Measurements from ENCODE around the gene PSMB3. TPM values are rescaled to one million over a fixed set of nuclear protein-coding genes. Genes with fewer than 3 reads are reported as not detected.
"Not testable (repeated sequence)": the region's sequence is repeated elsewhere in the genome, so short reads cannot be mapped to it uniquely, and the experiment has no call there.

Gene PSMB3
- polyA plus RNA-seq, 1 donor, result 117 TPM

GRCh38 chr17:38773258-38773657, 20.7 kb downstream of the PSMB3 start:
- no peak overlapping the region for H3K27ac ChIP-seq (ENCODE audit: low read length)
- H3K9me3 ChIP-seq (ENCODE audit: control insufficient read depth, low read depth, low read length), result no peaks in the 10 kb centered on the region
- H3K4me1 ChIP-seq (ENCODE audit: control insufficient read depth, insufficient read depth, low read length), result no peaks in the 10 kb centered on the region
- DNase-seq, result no peak
- H3K36me3 ChIP-seq (ENCODE audit: control insufficient read depth, insufficient read depth, low read length), result peaks cover 84% of the 10 kb centered on the region
- no peaks in the 10 kb centered on the region for H3K27me3 ChIP-seq (ENCODE audit: control insufficient read depth, insufficient read depth, low read length)
- H3K4me3 ChIP-seq (ENCODE audit: low read length), result no peak overlapping the region

- WGBS (ENCODE audit: insufficient coverage, low lambda C conversion rate), result no CpG with 5 or more reads among the region's 7 CpGs
- H3K36me3 ChIP-seq (ENCODE audit: control insufficient read depth, insufficient read depth, low read length), result peaks cover 89% of the 10 kb centered on the region
- H3K9me3 ChIP-seq (ENCODE audit: control insufficient read depth, low read depth, low read length), result no peaks in the 10 kb centered on the region
- H3K4me3 ChIP-seq (ENCODE audit: low read length), result no peak overlapping the region
- H3K27me3 ChIP-seq (ENCODE audit: control insufficient read depth, insufficient read depth, low read length), result no peaks in the 10 kb centered on the region
- H3K27ac ChIP-seq (ENCODE audit: low read length), result no peak overlapping the region
- H3K4me1 ChIP-seq (ENCODE audit: control insufficient read depth, insufficient read depth, low read length), result no peaks in the 10 kb centered on the region
- DNase-seq, result no peak
These were observed 25.2 kb downstream of the PSMB3 start for GRCh38 chr17:38777641-38778250.

GRCh38 chr17:38779965-38780752, 27.6 kb downstream of the PSMB3 start:
- no peaks in the 10 kb centered on the region for H3K27me3 ChIP-seq (ENCODE audit: control insufficient read depth, insufficient read depth, low read length)
- no peak overlapping the region for H3K4me3 ChIP-seq (ENCODE audit: low read length)
- H3K36me3 ChIP-seq (ENCODE audit: control insufficient read depth, insufficient read depth, low read length), result peaks cover 93% of the 10 kb centered on the region
- no peak for DNase-seq
- H3K4me1 ChIP-seq (ENCODE audit: control insufficient read depth, insufficient read depth, low read length), result no peaks in the 10 kb centered on the region
- no peak overlapping the region for H3K27ac ChIP-seq (ENCODE audit: low read length)
- H3K9me3 ChIP-seq (ENCODE audit: control insufficient read depth, low read depth, low read length), result no peaks in the 10 kb centered on the region
- no CpG with 5 or more reads among the region's 23 CpGs for WGBS (ENCODE audit: insufficient coverage, low lambda C conversion rate)

DNA sequence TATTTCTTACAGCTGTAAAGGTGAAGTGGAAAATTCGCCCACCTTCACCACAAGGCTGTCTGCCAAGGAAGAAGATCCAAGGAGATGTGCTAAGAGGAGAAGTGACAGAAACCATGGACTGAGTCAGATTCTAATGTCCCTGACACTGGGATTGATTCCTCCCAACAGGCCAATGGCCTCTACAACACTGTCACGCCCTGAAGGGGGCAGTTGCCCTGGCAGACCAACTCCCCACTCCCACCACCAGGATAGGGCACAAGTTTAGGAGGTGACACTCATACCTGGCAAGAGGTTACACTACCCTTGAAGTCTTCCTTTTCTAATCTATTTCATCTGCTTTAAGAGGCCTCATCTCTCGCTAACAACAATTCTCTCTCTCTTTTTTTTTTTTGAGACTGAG, 30.7 kb downstream of the PSMB3 start:
- H3K27ac ChIP-seq (ENCODE audit: low read length), result no peak overlapping the region
- H3K36me3 ChIP-seq (ENCODE audit: control insufficient read depth, insufficient read depth, low read length), result peaks cover 81% of the 10 kb centered on the region
- H3K9me3 ChIP-seq (ENCODE audit: control insufficient read depth, low read depth, low read length), result no peaks in the 10 kb centered on the region
- DNase-seq, result no peak
- H3K4me3 ChIP-seq (ENCODE audit: low read length), result no peak overlapping the region
- no peaks in the 10 kb centered on the region for H3K27me3 ChIP-seq (ENCODE audit: control insufficient read depth, insufficient read depth, low read length)
- H3K4me1 ChIP-seq (ENCODE audit: control insufficient read depth, insufficient read depth, low read length), result no peaks in the 10 kb centered on the region
- WGBS (ENCODE audit: insufficient coverage, low lambda C conversion rate), result 100% methylated on average over 1 of the region's 3 CpGs

DNA sequence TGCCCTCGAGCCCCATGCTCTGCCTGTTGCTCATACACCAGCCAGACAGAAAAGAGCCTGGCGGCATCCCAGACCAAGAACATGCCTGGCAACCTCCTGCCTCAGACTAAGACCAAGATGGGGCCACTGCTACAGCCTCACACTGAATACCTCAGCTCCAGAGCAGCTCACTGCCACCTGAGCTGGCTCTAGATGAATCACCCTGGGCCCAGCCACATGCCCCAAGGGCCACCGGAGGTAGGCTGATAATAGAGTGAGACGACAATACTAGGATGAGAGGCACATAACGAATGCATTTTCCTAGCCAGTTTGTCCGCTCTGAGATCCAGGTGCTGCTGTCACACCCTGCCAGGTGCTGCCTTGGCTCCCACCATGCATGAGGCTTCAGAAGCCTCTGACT, 33.8 kb downstream of the PSMB3 start:
- H3K36me3 ChIP-seq (ENCODE audit: control insufficient read depth, insufficient read depth, low read length), result peaks cover 54% of the 10 kb centered on the region
- no peak overlapping the region for H3K4me3 ChIP-seq (ENCODE audit: low read length)
- H3K27me3 ChIP-seq (ENCODE audit: control insufficient read depth, insufficient read depth, low read length), result no peaks in the 10 kb centered on the region
- H3K27ac ChIP-seq (ENCODE audit: low read length), result no peak overlapping the region
- no peaks in the 10 kb centered on the region for H3K9me3 ChIP-seq (ENCODE audit: control insufficient read depth, low read depth, low read length)
- H3K4me1 ChIP-seq (ENCODE audit: control insufficient read depth, insufficient read depth, low read length), result no peaks in the 10 kb centered on the region
- no CpG with 5 or more reads among the region's 6 CpGs for WGBS (ENCODE audit: insufficient coverage, low lambda C conversion rate)
- no peak for DNase-seq

DNA sequence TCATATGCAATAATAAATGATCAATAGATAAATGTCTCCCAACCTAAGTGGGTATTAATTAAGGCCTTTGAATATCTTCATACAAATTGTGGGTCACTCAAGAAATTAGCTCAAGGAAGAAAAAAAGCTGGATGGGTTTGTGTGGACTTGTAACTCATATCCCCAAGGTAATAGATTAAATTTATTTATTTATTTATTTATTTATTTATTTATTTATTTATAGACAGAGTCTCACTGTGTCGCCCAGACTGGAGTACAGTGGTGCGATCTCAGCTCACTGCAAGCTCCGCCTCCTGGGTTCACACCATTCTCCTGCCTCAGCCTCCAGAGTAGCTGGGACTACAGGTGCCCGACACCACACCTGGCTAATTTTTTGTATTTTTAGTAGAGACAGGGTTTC, 35.5 kb downstream of the PSMB3 start:
- H3K27ac ChIP-seq (ENCODE audit: low read length); H3K4me1 ChIP-seq (ENCODE audit: control insufficient read depth, insufficient read depth, low read length); H3K27me3 ChIP-seq (ENCODE audit: control insufficient read depth, insufficient read depth, low read length); H3K9me3 ChIP-seq (ENCODE audit: control insufficient read depth, low read depth, low read length); H3K4me3 ChIP-seq (ENCODE audit: low read length); DNase-seq: not testable (repeated sequence)
- peaks cover 40% of the 10 kb centered on the region for H3K36me3 ChIP-seq (ENCODE audit: control insufficient read depth, insufficient read depth, low read length)
- WGBS (ENCODE audit: insufficient coverage, low lambda C conversion rate), result no CpG with 5 or more reads among the region's 4 CpGs

GRCh38 chr17:38789185-38789584, 36.6 kb downstream of the PSMB3 start:
- no peak for DNase-seq
- Histone ChIP-seq H3K36me3 (ENCODE audit: control insufficient read depth, insufficient read depth, low read length) (peaks cover 28% of the 10 kb centered on the region), H3K4me3 (ENCODE audit: low read length) (no peak overlapping the region), H3K9me3 (ENCODE audit: control insufficient read depth, low read depth, low read length) (no peaks in the 10 kb centered on the region), H3K4me1 (ENCODE audit: control insufficient read depth, insufficient read depth, low read length) (no peaks in the 10 kb centered on the region), H3K27ac (ENCODE audit: low read length) (no peak overlapping the region), H3K27me3 (ENCODE audit: control insufficient read depth, insufficient read depth, low read length) (no peaks in the 10 kb centered on the region)
- WGBS (ENCODE audit: insufficient coverage, low lambda C conversion rate), result no CpG with 5 or more reads among the region's 1 CpG

- H3K27ac ChIP-seq (ENCODE audit: low read length); H3K4me3 ChIP-seq (ENCODE audit: low read length); H3K9me3 ChIP-seq (ENCODE audit: control insufficient read depth, low read depth, low read length); H3K27me3 ChIP-seq (ENCODE audit: control insufficient read depth, insufficient read depth, low read length); DNase-seq; H3K4me1 ChIP-seq (ENCODE audit: control insufficient read depth, insufficient read depth, low read length): not testable (repeated sequence)
- WGBS (ENCODE audit: insufficient coverage, low lambda C conversion rate), result no CpG with 5 or more reads among the region's 13 CpGs
- H3K36me3 ChIP-seq (ENCODE audit: control insufficient read depth, insufficient read depth, low read length), result peaks cover 18% of the 10 kb centered on the region
These were observed 37.7 kb downstream of the PSMB3 start for GRCh38 chr17:38790148-38790707.

DNA sequence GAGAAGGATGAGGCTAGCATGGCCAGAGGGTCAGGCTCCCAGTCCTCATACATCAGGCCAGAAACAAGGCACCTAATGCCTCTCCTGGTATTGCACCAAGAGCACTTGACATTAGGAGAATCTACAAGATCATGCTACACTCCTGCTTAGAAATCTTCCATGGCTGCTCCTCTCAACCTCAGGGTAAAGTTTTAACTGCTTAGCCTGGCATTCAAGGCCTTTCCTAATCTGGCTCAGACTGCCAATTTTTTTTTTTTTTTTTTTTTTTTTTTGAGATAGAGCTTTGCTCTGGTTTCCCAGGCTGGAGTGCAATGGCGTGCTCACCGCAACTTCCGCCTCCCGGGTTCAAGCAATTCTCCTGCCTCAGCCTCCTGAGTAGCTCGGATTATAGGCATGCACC, 38.6 kb downstream of the PSMB3 start:
- Histone ChIP-seq H3K4me3 (ENCODE audit: low read length) (no peak overlapping the region), H3K27ac (ENCODE audit: low read length) (no peak overlapping the region), H3K36me3 (ENCODE audit: control insufficient read depth, insufficient read depth, low read length) (peaks cover 9% of the 10 kb centered on the region), H3K9me3 (ENCODE audit: control insufficient read depth, low read depth, low read length) (no peaks in the 10 kb centered on the region), H3K27me3 (ENCODE audit: control insufficient read depth, insufficient read depth, low read length) (no peaks in the 10 kb centered on the region), H3K4me1 (ENCODE audit: control insufficient read depth, insufficient read depth, low read length) (peaks cover 9% of the 10 kb centered on the region)
- no peak for DNase-seq
- no CpG with 5 or more reads among the region's 5 CpGs for WGBS (ENCODE audit: insufficient coverage, low lambda C conversion rate)

- no peak for DNase-seq
- Histone ChIP-seq H3K36me3 (ENCODE audit: control insufficient read depth, insufficient read depth, low read length) (peaks cover 1% of the 10 kb centered on the region), H3K9me3 (ENCODE audit: control insufficient read depth, low read depth, low read length) (no peaks in the 10 kb centered on the region), H3K4me3 (ENCODE audit: low read length) (no peak overlapping the region), H3K27me3 (ENCODE audit: control insufficient read depth, insufficient read depth, low read length) (no peaks in the 10 kb centered on the region), H3K27ac (ENCODE audit: low read length) (no peak overlapping the region), H3K4me1 (ENCODE audit: control insufficient read depth, insufficient read depth, low read length) (peaks cover 32% of the 10 kb centered on the region)
- 100% methylated on average over 1 of the region's 5 CpGs for WGBS (ENCODE audit: insufficient coverage, low lambda C conversion rate)
These were observed 41.7 kb downstream of the PSMB3 start for GRCh38 chr17:38794221-38794620.
